Kidney epithelial cell (primary cell): ENCODE data around the gene TUBG2. TPM values are rescaled to one million over a fixed set of nuclear protein-coding genes. Genes with fewer than 3 reads are reported as not detected.
A peak's percentile ranks its signal among the peaks of the same experiment; 100 is the strongest.

ENCODE experiments used
- DNase-seq: peaks from one replicate; pipeline ENCODE4 v3.0.0-alpha.2; 2010; ENCODE audit warnings: low read depth
- H3K27me3 ChIP-seq: 2 replicates; pipeline ENCODE4 v1.6.0; 2011; ENCODE audit warnings: low read length; ENCODE audit not compliant: control insufficient read depth, insufficient read depth
- H3K36me3 ChIP-seq: 2 replicates; pipeline ENCODE4 v1.5.1; 2011; ENCODE audit warnings: low read length; ENCODE audit not compliant: control insufficient read depth, insufficient read depth
- H3K4me3 ChIP-seq: 2 replicates; pipeline ENCODE4 v1.5.1; 2011; ENCODE audit warnings: low read depth, mild to moderate bottlenecking, control low read depth, low read length
- CTCF ChIP-seq: IDR thresholded peaks from 2 replicates; pipeline ENCODE4 v1.5.1; 2011; ENCODE audit warnings: mild to moderate bottlenecking, moderate library complexity, low read length, control low read depth, inconsistent platforms; ENCODE audit not compliant: insufficient read depth, poor library complexity, severe bottlenecking
- total RNA-seq: library from RNA; depleted of rRNA; stranded (reverse); fragments of >200 nt; gene quantifications from 2 replicates; pipeline ENCODE4 v1.2.3, GENCODE V29; 2015

Gene TUBG2
- total RNA-seq, 1 donor from 2014 or later = 11.3 TPM

DNA sequence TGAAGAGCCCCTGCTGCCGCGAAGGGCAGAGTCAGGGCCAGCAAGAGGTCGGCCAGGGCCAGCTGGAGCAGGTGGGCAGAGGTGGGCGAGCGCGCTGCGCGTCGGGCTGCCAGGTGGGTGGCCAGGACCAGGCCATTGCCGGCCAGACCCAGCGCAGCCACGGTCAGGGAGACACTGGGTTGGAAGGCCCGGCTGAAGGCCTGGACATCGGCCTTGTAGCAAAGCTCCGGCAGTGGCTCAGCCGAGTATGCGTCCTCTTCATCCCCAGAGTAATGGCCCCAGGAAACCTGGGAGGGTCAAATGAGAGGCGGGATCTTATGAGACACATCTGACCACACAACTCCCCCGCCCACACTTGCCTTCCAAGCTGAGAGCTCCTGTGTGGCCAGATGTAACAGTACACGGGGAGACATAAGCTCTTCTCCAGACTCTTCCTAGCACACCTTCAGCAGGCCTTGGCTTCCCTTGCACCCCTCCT lies 21.3 kb downstream of the TUBG2 start:
- Histone ChIP-seq H3K36me3 (no peaks in the 10 kb centered on the region), H3K4me3 (peak overlapping the region; percentile 30), H3K27me3 (peaks cover 11% of the 10 kb centered on the region)
- no peak for DNase-seq
- no peak for TF ChIP-seq CTCF

GRCh38 chr17:42681976-42682721 lies 23.1 kb downstream of the TUBG2 start, which contains the start of gene CNTNAP1:
Gene CNTNAP1 (plus strand): TSS chr17:42682531. CDS start chr17:42682830, 299 bp downstream.
- DNase-seq = no peak
- no peaks in the 10 kb centered on the region for H3K36me3 ChIP-seq
- peak within 1 kb of the TSS; percentile 53 for H3K4me3 ChIP-seq
- no peak for TF ChIP-seq CTCF
- peaks cover 13% of the 10 kb centered on the region for H3K27me3 ChIP-seq

DNA sequence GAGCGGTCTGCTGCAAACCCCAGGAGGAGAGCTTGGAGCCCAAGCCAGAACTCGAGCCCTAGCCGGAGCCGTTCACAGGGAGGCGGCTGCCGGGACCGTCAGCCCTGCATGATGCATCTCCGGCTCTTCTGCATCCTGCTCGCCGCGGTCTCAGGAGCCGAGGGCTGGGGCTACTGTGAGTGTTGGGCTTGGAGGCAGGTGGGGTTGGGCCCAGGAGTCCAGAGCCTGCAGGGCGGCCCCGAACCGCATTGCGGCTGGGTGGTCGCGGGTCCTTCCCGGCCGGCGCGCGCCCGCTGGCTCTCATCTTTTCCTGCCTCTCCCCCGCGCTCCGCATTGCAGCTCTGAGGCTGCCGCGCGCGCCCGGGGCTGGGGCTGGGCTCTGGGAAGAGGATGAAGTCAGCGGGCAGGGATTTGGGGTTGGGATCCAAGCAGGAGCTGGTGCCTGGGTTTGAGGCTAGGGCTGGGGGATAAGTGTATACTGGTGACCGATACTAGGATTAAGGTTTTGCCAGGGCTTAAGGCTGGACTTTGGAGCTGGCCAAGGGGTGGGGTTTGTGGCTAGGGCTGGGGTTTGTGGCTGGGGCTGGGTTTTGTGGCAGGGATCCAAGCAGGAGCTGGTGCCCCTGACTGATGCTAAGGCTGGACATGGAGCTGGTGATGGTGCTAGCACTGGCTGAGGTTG lies 23.8 kb downstream of the TUBG2 start:
- no peak for DNase-seq
- TF ChIP-seq CTCF = no peak
- peaks cover 13% of the 10 kb centered on the region for H3K27me3 ChIP-seq

DNA sequence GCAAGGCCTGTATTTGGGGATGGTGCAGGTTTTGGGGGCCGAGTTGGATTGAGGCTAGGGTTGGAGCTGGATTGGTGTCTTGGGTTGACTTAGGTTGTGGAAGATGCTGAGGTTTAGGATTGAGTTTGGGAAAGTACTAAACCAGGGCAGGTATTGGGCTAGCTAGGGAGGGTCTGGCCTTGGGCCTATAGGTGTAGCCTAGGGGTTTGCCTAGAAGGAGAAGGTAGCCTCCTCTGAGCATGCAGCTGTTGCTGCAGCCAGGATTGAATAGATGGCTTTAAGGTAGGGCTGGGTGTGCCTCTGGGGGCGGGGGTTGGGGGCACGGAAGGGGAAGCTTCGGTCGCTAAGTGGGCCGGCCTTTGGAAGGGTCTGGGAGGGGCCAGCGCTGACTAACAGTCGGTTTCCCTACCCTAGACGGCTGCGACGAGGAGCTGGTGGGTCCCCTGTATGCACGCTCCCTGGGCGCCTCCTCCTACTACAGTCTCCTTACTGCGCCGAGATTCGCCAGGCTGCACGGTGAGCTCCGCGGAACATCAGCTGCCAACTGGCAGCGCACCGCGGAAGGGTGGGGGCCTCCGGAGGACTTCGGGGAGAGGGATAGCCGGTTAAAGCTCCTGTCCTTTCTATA lies 24.4 kb downstream of the TUBG2 start:
- Histone ChIP-seq H3K36me3 (no peaks in the 10 kb centered on the region), H3K4me3 (peak overlapping the region; percentile 6)
- no peak for DNase-seq

More for the DNA sequence above, 23.8 kb downstream of the TUBG2 start:
- no peaks in the 10 kb centered on the region for H3K36me3 ChIP-seq
- H3K4me3 ChIP-seq = peak overlapping the region; percentile 53

More for the DNA sequence above, 24.4 kb downstream of the TUBG2 start:
- peaks cover 13% of the 10 kb centered on the region for H3K27me3 ChIP-seq
- TF ChIP-seq CTCF = no peak
